Neuronal stem cell (in vitro differentiated cells): ENCODE data around the gene BAZ2B.

ENCODE experiments used
- DNase-seq: peaks from one replicate; pipeline ENCODE4 v3.0.0-alpha.2; 2013; ENCODE audit warnings: low spot score
- H2AFZ ChIP-seq: one replicate; pipeline ENCODE4 v1.6.1; 2013; ENCODE audit warnings: mild to moderate bottlenecking, low read length, inconsistent platforms
- H2AK5ac ChIP-seq: 2 replicates; pipeline ENCODE4 v1.6.1; 2013; ENCODE audit warnings: low read depth, mild to moderate bottlenecking, inconsistent platforms, low read length, moderate library complexity, mixed read lengths
- H2BK120ac ChIP-seq: 2 replicates; pipeline ENCODE4 v1.6.1; 2013; ENCODE audit warnings: low read depth, mild to moderate bottlenecking, inconsistent platforms, low read length, moderate library complexity, mixed read lengths
- H2BK12ac ChIP-seq: one replicate; pipeline ENCODE4 v1.6.1; 2013; ENCODE audit warnings: low read length, inconsistent platforms
- H2BK15ac ChIP-seq: 2 replicates; pipeline ENCODE4 v1.6.1; 2013; ENCODE audit warnings: mild to moderate bottlenecking, low read length, inconsistent platforms, mixed read lengths
- H2BK5ac ChIP-seq: one replicate; pipeline ENCODE4 v1.6.1; 2013; ENCODE audit warnings: inconsistent platforms, mild to moderate bottlenecking, low read length, moderate library complexity
- H3K14ac ChIP-seq: one replicate; pipeline ENCODE4 v1.6.1; 2013; ENCODE audit warnings: low read length, inconsistent platforms
- H3K18ac ChIP-seq: 2 replicates; pipeline ENCODE4 v1.6.1; 2013; ENCODE audit warnings: low read length, inconsistent platforms
- H3K23ac ChIP-seq: 2 replicates; pipeline ENCODE4 v1.6.1; 2013; ENCODE audit warnings: low read depth, mild to moderate bottlenecking, mixed read lengths, low read length, inconsistent platforms; ENCODE audit not compliant: poor library complexity
- H3K27ac ChIP-seq: replicated peaks from 3 replicates; pipeline ENCODE4 v1.5.1; 2013; ENCODE audit warnings: low read length, inconsistent platforms
- H3K27me3 ChIP-seq, 3 experiments: 2 replicates each; pipeline ENCODE4 v1.6.1; 2013; ENCODE audit warnings: low read length in 3 of 3, mild to moderate bottlenecking in 2 of 3, inconsistent platforms in 1 of 3, low read depth in 1 of 3, mixed read lengths in 1 of 3, moderate library complexity in 1 of 3; ENCODE audit not compliant: control insufficient read depth in 3 of 3, insufficient read depth in 3 of 3
- H3K36me3 ChIP-seq, 2 donors: replicated peaks in 1 of 2; 2 replicates each; pipeline ENCODE4 v1.6.1; 2013; ENCODE audit warnings: low read length in 2 of 2; ENCODE audit not compliant: control insufficient read depth in 2 of 2, insufficient read depth in 2 of 2
- H3K4ac ChIP-seq: 2 replicates; pipeline ENCODE4 v1.6.1; 2013; ENCODE audit warnings: inconsistent platforms, mild to moderate bottlenecking, low read length, moderate library complexity
- H3K4me1 ChIP-seq, 2 donors: 1 replicate in 1 of 2; 2 replicates in 1 of 2; pipeline ENCODE4 v1.6.1; 2013; ENCODE audit warnings: low read length in 2 of 2, low read depth in 1 of 2; ENCODE audit not compliant: control insufficient read depth in 2 of 2, insufficient read depth in 1 of 2
- H3K4me2 ChIP-seq: one replicate; pipeline ENCODE4 v1.6.1; 2013; ENCODE audit warnings: mild to moderate bottlenecking, low read length, inconsistent platforms; ENCODE audit not compliant: insufficient read depth, poor library complexity, severe bottlenecking
- H3K4me3 ChIP-seq, 2 donors: 2 replicates each; pipeline ENCODE4 v1.5.1; 2013; ENCODE audit warnings: low read length in 2 of 2, mild to moderate bottlenecking in 2 of 2, inconsistent platforms in 1 of 2, moderate library complexity in 1 of 2
- H3K79me1 ChIP-seq: one replicate; pipeline ENCODE4 v1.6.1; 2013; ENCODE audit warnings: low read depth, mild to moderate bottlenecking, inconsistent platforms, low read length, moderate library complexity
- H3K9ac ChIP-seq: one replicate; pipeline ENCODE4 v1.6.1; 2013; ENCODE audit warnings: mild to moderate bottlenecking, low read depth, low read length, inconsistent platforms; ENCODE audit not compliant: poor library complexity
- H3K9me3 ChIP-seq, 2 donors: replicated peaks in 1 of 2; 2 replicates each; pipeline versions ENCODE3 to v1.6.1; 2013; ENCODE audit warnings: low read length in 2 of 2, mild to moderate bottlenecking in 2 of 2, inconsistent platforms in 1 of 2, low read depth in 1 of 2, mixed read lengths in 1 of 2, moderate library complexity in 1 of 2; ENCODE audit not compliant: control insufficient read depth in 2 of 2, insufficient read depth in 1 of 2
- H4K8ac ChIP-seq: one replicate; pipeline ENCODE4 v1.6.1; 2013; ENCODE audit warnings: low read depth, mild to moderate bottlenecking, inconsistent platforms, low read length, moderate library complexity
- H4K91ac ChIP-seq: one replicate; pipeline ENCODE4 v1.6.1; 2013; ENCODE audit warnings: low read length, low read depth, mild to moderate bottlenecking, inconsistent platforms; ENCODE audit not compliant: poor library complexity
- WGBS, 2 donors: extraction: QIAGEN DNeasy Blood & Tissue Kit; methylation state at CpG; one replicate each; pipeline ENCODE4 v1.1.7; 2013; ENCODE audit warnings: missing lambda C conversion rate in 2 of 2, mixed read lengths in 1 of 2; ENCODE audit not compliant: insufficient read length in 2 of 2, insufficient replicate concordance in 1 of 2; ENCODE audit errors: extremely low coverage in 2 of 2; 5-methylcytosine and 5-hydroxymethylcytosine counted together

The BAZ2B gene

DNA sequence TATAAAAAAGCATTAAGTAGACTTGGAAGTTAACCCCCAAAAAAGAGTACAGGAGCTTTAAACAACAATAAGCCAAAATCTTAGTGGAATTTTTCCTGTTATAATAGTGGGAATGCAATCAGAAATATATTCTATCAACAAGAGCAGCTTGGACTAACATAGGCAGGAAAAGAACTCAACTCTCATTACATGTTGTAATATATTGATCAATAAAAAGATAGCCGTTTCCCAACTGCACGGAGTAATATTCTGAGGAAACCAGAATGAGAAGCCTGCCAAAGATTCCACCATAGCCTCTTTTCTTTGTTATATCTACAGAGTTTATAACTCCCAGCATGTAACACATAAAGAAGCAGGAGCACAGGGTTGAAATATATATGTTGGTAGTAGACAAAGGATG is 37.6 kb upstream of the BAZ2B start:
- Histone ChIP-seq H2BK5ac (no peak overlapping the region), H3K4me2 (no peak overlapping the region), H3K9me3 (no peaks in the 10 kb centered on the region), H3K4me1 (no peaks in the 10 kb centered on the region), H3K23ac (no peak overlapping the region), H3K18ac (no peak overlapping the region), H3K27me3 (no peaks in the 10 kb centered on the region), H2BK15ac (no peak overlapping the region), H4K8ac (no peak overlapping the region), H3K9ac (no peak overlapping the region), H3K27ac (no peak overlapping the region), H3K79me1 (no peaks in the 10 kb centered on the region), H3K14ac (no peak overlapping the region), H2AFZ (no peak overlapping the region), H2AK5ac (no peak overlapping the region), H4K91ac (no peak overlapping the region), H2BK12ac (no peak overlapping the region), H2BK120ac (no peak overlapping the region), H3K36me3 (no peaks in the 10 kb centered on the region), H3K4ac (no peak overlapping the region), H3K4me3 (no peak overlapping the region)
- WGBS, 2 donors, result no CpG with 5 or more reads among the region's 2 CpGs
- no peak for DNase-seq

DNA sequence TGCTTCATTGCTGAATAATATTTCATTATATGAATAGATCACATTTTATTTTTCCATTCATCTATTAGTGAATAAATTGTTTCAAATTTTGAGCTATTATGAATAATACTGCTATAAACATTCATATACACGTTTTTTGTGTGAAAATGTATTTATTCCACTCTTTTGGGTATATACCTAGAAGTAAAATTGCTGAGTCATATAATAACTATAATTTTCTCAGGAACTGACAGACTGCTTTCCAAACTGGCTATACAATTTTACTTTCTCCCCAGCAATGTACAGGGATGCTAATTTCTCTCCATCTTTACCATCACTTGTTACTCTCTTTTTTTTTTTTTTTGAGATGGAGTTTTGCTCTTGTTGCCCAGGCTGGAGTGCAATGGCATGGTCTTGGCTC is 35.5 kb upstream of the BAZ2B start:
- Histone ChIP-seq H3K4me2 (no peak overlapping the region), H2BK12ac (no peak overlapping the region), H3K4me1 (no peaks in the 10 kb centered on the region), H3K23ac (no peak overlapping the region), H2BK120ac (no peak overlapping the region), H3K9ac (no peak overlapping the region), H3K36me3 (no peaks in the 10 kb centered on the region), H4K8ac (no peak overlapping the region), H2BK5ac (no peak overlapping the region), H3K79me1 (no peaks in the 10 kb centered on the region), H2AK5ac (no peak overlapping the region), H3K27me3 (no peaks in the 10 kb centered on the region), H2BK15ac (no peak overlapping the region), H3K9me3 (no peaks in the 10 kb centered on the region), H3K4ac (no peak overlapping the region), H2AFZ (no peak overlapping the region), H4K91ac (no peak overlapping the region), H3K4me3 (no peak overlapping the region), H3K27ac (no peak overlapping the region), H3K14ac (no peak overlapping the region), H3K18ac (no peak overlapping the region)
- no CpG with 5 or more reads among the region's 1 CpG for WGBS, 2 donors
- DNase-seq, result no peak

DNA sequence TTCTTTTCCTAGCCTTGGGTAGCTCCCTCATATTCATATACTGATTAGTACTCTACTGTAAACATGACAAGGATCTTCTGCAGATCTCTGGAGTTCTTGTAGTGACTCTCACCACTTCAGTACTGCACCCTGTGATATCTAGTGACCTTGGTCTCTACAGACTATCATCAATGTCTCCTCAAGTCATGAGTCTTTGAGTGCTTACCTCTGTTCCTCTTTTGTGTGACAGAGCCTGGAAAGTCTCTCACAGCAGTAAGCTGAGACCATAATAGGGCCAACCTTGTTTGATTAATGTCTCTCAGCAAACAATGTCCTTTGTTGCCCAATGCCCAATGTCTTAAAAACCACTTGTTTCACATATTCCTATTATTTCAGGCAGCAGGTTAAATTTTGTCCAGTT is 34.2 kb upstream of the BAZ2B start:
- H2AFZ ChIP-seq, result no peak overlapping the region
- H3K23ac ChIP-seq, result no peak overlapping the region
- H3K36me3 ChIP-seq, result no peaks in the 10 kb centered on the region
- H3K14ac ChIP-seq, result no peak overlapping the region
- no peak overlapping the region for H4K8ac ChIP-seq
- H3K9me3 ChIP-seq, result no peaks in the 10 kb centered on the region
- no peak overlapping the region for H2BK12ac ChIP-seq
- no peak overlapping the region for H4K91ac ChIP-seq
- no peak overlapping the region for H3K4me3 ChIP-seq
- H3K4ac ChIP-seq, result no peak overlapping the region
- no peak overlapping the region for H3K18ac ChIP-seq
- H3K27ac ChIP-seq, result no peak overlapping the region
- H3K27me3 ChIP-seq, result no peaks in the 10 kb centered on the region
- no peak overlapping the region for H2BK5ac ChIP-seq
- no peak overlapping the region for H2BK15ac ChIP-seq
- H3K4me2 ChIP-seq, result no peak overlapping the region
- H3K79me1 ChIP-seq, result no peaks in the 10 kb centered on the region
- H2BK120ac ChIP-seq, result no peak overlapping the region
- H3K4me1 ChIP-seq, result no peaks in the 10 kb centered on the region
- DNase-seq, result no peak
- no peak overlapping the region for H3K9ac ChIP-seq
- H2AK5ac ChIP-seq, result no peak overlapping the region

DNA sequence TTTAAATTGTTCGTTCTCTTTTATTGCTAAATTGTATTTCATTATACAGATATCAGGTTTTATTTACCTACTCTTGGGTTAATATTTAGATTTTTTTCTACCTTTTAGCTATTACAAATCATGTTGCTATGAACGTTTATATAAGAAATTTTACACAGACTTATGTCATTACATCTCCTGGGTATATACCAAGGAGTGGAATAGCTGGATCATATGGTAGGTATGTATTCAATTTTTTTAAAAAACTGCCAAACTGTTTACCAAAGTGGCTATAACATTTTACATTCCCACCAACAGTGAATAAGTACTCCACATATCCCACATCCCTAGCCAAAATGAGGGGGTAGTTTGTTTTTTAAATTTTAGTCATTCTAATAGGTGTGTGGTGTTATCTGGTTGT is 32.3 kb upstream of the BAZ2B start:
- H3K4ac ChIP-seq, result no peak overlapping the region
- no peak for DNase-seq
- H3K9ac ChIP-seq, result no peak overlapping the region
- no peak overlapping the region for H3K4me3 ChIP-seq
- no peak overlapping the region for H3K18ac ChIP-seq
- no peak overlapping the region for H3K4me2 ChIP-seq
- H3K79me1 ChIP-seq, result no peaks in the 10 kb centered on the region
- no peak overlapping the region for H2BK12ac ChIP-seq
- no peak overlapping the region for H2AFZ ChIP-seq
- H2BK15ac ChIP-seq, result no peak overlapping the region
- no peaks in the 10 kb centered on the region for H3K9me3 ChIP-seq
- H3K4me1 ChIP-seq, result no peaks in the 10 kb centered on the region
- H3K27ac ChIP-seq, result no peak overlapping the region
- no peaks in the 10 kb centered on the region for H3K27me3 ChIP-seq
- no peaks in the 10 kb centered on the region for H3K36me3 ChIP-seq
- no peak overlapping the region for H2BK120ac ChIP-seq
- no peak overlapping the region for H3K23ac ChIP-seq
- H4K8ac ChIP-seq, result no peak overlapping the region
- no peak overlapping the region for H2BK5ac ChIP-seq
- no peak overlapping the region for H2AK5ac ChIP-seq
- H4K91ac ChIP-seq, result no peak overlapping the region
- no peak overlapping the region for H3K14ac ChIP-seq
- no CpG with 5 or more reads among the region's 2 CpGs for WGBS, 2 donors
